ENCODE results near the gene CERS3.

CERS3 gene

DNA sequence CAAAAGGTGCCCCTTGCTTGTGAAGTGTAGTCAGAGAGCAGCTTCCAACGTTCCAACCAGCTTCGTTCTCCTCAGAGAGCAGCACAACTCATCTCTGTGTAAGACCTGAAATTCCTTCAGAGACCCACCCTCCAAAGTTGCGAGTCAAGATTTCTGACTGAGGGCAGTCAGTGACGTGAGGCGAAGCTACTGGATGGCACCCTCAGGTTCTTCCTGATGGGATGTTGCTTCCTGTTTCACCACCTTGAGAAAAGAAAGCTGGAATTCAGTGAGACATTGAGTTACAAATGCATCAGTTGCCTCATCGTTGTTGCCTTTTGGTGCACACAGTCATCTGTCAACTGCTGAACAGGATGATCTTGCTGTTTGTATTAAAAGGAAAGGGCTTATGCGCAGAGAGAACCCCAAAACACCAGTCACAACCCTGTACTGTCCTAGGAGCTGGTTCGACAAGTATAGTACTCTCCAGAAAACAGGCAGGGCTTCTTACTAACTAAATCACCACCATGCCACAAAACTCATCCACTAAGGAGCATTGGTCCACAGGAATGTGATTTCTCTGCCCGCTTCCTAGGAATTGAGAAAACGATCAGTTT is at the start of gene CERS3:
Gene CERS3 (minus strand): TSS at position 118 of the 596 bp plus-strand sequence. CDS start 27,101 bp downstream, outside the sequence.
- no peak for DNase-seq (ENCODE audit: low read depth in 1 of 2, low spot score in 1 of 2)
- in situ Hi-C loops (cut with HindIII; ENCODE audit: low pct_unique_long_range_greater_than_20kb, low sequenced_read_pairs), result no loop called here
- TF ChIP-seq JUND (IDR thresholded peaks at IDR 0.05; ENCODE audit: low read depth), result no peak

DNA sequence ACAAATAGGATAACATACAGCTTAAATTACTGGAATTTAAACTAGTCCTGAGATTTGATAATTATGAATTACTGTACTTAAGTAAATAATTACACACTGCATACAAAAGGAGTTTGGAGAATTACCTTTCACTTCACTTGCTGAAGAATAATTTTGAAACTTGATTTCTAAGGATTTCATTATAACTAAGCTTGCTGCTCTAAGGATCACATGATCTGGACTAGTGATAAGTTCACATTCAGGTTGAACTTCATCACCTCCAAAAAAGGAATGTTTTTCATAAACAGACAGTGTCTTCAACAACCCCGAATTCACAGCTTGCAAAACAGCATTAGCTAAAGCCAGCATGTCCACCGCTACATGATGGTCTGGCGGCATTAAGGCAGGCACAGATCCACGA is 44.8 kb upstream of the CERS3 start:
- no peak for DNase-seq (ENCODE audit: low read depth in 1 of 2, low spot score in 1 of 2)
- no peak for TF ChIP-seq JUND (IDR thresholded peaks at IDR 0.05; ENCODE audit: low read depth)
- in situ Hi-C loops (cut with HindIII; ENCODE audit: low pct_unique_long_range_greater_than_20kb, low sequenced_read_pairs), result no loop called here

GRCh38 chr15:100572362-100572983 is 43.7 kb upstream of the CERS3 start:
- TF ChIP-seq JUND (IDR thresholded peaks at IDR 0.05; ENCODE audit: low read depth), result no peak
- no peak for DNase-seq (ENCODE audit: low read depth in 1 of 2, low spot score in 1 of 2)
- in situ Hi-C loops (cut with HindIII; ENCODE audit: low pct_unique_long_range_greater_than_20kb, low sequenced_read_pairs), result no loop called here

GRCh38 chr15:100571592-100572167 is 42.9 kb upstream of the CERS3 start:
- in situ Hi-C loops (cut with HindIII; ENCODE audit: low pct_unique_long_range_greater_than_20kb, low sequenced_read_pairs), result no loop called here
- TF ChIP-seq JUND (IDR thresholded peaks at IDR 0.05; ENCODE audit: low read depth), result no peak
- no peak for DNase-seq (ENCODE audit: low read depth in 1 of 2, low spot score in 1 of 2)

DNA sequence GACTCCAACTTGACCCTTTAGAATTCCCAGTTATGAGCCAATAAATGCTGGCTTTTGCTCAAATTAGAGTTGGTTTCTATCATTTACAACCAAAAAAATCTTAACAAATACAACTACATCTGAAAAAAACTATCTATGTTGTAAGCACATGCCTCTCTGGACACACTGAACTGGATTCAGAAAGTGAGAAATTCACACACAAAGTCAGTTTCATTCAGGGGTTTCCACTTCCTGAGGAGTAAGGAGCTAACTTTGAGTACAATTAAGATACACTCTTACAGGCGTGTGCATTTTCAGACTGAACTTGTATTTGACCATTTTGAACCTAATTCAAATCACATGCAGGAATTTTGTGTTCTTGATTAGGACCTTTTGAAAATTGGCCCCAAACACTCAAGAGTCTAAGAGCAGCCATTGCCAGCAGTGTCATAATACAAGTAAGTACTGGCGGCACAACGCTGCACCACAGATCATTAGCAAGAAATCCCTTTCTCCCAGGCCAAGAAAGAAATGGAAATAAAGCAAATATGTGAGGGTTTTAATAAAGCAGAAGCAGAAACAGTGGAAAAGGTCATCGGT is 42.1 kb upstream of the CERS3 start:
- TF ChIP-seq JUND (IDR thresholded peaks at IDR 0.05; ENCODE audit: low read depth), result no peak
- in situ Hi-C loops (cut with HindIII; ENCODE audit: low pct_unique_long_range_greater_than_20kb, low sequenced_read_pairs), result no loop called here
- DNase-seq (ENCODE audit: low read depth in 1 of 2, low spot score in 1 of 2), result no peak

DNA sequence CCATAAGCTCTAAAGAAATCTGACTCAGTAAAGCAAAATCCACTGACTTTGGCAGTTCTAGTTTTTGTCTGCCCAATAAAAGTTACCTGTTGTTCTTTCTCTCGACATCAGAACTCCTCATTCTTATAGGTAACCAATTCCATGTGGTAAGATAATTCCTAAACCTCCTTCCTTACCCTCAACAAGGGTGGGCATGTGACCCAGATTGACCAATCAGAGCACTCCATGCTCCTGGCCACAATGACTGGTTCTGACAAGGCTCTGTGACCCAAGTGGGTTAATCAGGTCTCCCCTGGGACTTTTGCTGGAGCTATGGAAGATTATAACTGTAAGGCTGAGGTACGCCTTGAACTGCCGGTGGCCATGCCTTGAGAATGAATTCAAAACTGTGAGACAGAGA is 41.5 kb upstream of the CERS3 start:
- TF ChIP-seq JUND (IDR thresholded peaks at IDR 0.05; ENCODE audit: low read depth), result no peak
- in situ Hi-C loops (cut with HindIII; ENCODE audit: low pct_unique_long_range_greater_than_20kb, low sequenced_read_pairs), result no loop called here
- DNase-seq (ENCODE audit: low read depth in 1 of 2, low spot score in 1 of 2), result no peak

DNA sequence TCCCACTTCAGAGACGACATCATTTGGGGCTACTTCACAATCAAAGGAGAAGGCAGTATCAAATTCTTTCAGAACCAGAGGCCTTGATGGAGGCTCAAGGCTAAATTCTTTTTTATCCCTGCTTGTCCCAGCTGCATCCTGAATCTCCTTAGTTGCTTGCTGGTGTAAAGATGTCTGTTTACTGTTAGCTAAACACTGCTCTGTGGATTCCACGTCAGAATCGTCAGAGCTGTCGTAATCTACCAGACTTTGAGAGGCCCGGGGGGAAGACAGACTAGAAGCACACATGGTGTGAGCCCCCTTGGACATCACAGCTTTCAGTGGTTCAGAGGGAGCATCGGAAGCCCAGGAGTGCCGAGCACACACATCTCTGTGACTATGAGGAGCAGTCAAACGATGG is 40.6 kb upstream of the CERS3 start:
- in situ Hi-C loops (cut with HindIII; ENCODE audit: low pct_unique_long_range_greater_than_20kb, low sequenced_read_pairs), result no loop called here

DNA sequence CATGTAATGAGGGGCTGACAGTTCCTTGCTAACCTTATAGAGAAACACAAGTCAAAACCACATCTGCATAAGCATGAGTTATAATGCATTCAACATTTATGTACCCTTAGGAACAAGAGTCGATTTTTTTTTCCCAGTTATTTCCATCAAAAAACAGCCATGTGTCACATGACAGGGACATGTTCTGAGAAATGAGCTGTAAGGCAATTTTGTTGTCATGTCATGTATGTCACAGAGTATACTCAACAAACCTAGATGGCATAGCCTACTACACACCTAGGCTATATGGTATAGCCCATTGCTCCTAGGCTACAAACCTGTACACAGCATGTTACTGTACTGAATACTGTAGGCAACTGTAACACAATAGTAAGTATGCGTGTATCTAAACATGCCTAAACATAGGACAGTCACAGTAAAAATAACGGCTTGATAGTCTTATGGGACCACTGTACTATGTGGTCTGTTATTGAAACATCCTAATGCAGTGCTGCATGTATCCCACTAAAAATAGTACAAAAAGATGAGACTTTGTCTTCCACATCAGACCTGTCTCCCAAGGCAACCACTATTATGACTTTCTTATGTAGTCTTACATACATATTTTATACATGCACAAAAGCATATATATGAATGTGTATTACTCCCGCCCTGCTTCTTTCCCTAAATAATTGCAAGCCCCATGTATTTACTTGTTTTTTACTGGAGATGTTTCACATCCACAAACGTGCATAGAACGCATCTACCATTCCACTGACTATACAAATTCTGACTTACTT is 38.3 kb upstream of the CERS3 start:
- in situ Hi-C loops (cut with HindIII; ENCODE audit: low pct_unique_long_range_greater_than_20kb, low sequenced_read_pairs), result no loop called here
- DNase-seq (ENCODE audit: low read depth in 1 of 2, low spot score in 1 of 2), result no peak
- TF ChIP-seq JUND (IDR thresholded peaks at IDR 0.05; ENCODE audit: low read depth), result no peak

More for the DNA sequence above, 40.6 kb upstream of the CERS3 start:
- no peak for TF ChIP-seq JUND (IDR thresholded peaks at IDR 0.05; ENCODE audit: low read depth)
- DNase-seq (ENCODE audit: low read depth in 1 of 2, low spot score in 1 of 2), result no peak

DNA sequence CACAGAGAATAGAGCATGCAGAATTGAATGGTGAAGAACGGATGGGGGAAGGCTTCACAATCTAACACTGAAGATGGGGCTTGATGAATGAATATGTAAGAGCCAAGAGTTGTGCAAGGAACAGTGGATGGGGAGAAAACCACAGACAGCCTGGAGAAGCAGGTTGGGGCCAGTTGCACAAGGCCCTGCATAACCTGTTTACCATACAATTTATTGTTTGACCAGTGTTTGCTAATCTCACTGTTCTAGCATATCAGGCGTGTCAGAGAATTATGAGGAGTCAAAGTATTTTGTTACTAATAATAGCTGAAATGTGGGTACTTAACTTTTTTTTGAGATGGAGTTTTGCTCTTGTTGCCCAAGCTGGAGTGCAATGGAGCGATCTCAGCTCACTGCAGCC is 36.8 kb upstream of the CERS3 start:
- in situ Hi-C loops (cut with HindIII; ENCODE audit: low pct_unique_long_range_greater_than_20kb, low sequenced_read_pairs), result no loop called here
- TF ChIP-seq JUND (IDR thresholded peaks at IDR 0.05; ENCODE audit: low read depth), result no peak

GRCh38 chr15:100560323-100560722 is 31.6 kb upstream of the CERS3 start:
- DNase-seq (ENCODE audit: low read depth in 1 of 2, low spot score in 1 of 2), result no peak
- no peak for TF ChIP-seq JUND (IDR thresholded peaks at IDR 0.05; ENCODE audit: low read depth)
- in situ Hi-C loops (cut with HindIII; ENCODE audit: low pct_unique_long_range_greater_than_20kb, low sequenced_read_pairs), result no loop called here

More for the DNA sequence above, 36.8 kb upstream of the CERS3 start:
- peak in 1 of 2 experiments; percentile 63 for DNase-seq (ENCODE audit: low read depth in 1 of 2, low spot score in 1 of 2)

DNA sequence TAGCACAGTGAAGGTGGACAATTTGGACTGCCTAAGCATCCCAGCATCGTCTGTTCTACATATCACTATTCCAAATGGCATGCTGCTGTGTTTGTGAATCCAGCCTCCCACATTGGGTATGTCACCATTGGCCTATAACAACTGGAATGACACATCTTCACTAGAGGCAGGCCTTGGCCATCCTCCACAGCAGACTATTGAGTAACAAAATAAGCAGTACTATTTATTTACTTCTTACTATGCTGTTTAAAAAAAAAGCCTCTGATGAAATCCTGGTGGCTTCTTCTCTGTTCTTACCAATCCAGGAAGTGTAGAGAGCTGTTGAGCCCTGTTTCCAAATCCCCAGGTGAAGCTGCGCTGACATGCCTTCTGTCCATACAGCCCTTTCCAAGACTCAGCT is 30.6 kb upstream of the CERS3 start:
- peak in 1 of 2 experiments; percentile 10 for DNase-seq (ENCODE audit: low read depth in 1 of 2, low spot score in 1 of 2)

DNA sequence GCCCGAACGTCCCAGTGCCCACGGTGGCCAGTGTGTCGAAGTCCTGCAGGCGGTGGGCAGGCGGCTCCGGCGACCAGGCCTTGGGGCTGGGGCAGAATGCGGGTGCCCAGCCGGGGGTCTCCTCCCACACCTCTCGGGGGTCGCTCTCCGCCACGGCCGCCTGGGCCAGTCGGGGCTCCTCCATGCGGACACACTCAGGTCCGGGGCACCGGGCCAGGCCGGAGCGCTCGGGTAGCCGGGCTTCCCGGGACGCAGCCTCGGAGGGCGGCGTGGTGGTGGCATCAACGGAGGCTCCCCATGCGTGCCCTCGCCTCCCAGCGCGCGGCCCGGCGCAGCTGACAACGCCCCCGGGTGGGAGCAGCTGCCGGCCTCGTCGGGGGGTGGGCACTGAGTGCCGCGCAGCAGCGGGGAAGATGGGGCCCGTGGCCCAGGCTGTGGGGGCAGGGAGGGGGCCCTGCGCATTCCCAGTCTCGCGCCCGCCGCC is 30.1 kb upstream of the CERS3 start:
- no peak for DNase-seq (ENCODE audit: low read depth in 1 of 2, low spot score in 1 of 2)
- in situ Hi-C loops (cut with HindIII; ENCODE audit: low pct_unique_long_range_greater_than_20kb, low sequenced_read_pairs), result no loop called here
- no peak for TF ChIP-seq JUND (IDR thresholded peaks at IDR 0.05; ENCODE audit: low read depth)

More for the DNA sequence above, 30.6 kb upstream of the CERS3 start:
- no peak for TF ChIP-seq JUND (IDR thresholded peaks at IDR 0.05; ENCODE audit: low read depth)
- in situ Hi-C loops (cut with HindIII; ENCODE audit: low pct_unique_long_range_greater_than_20kb, low sequenced_read_pairs), result no loop called here
